Esophagus muscularis mucosa (tissue), 4 donors: Measurements from ENCODE around the gene EXOC3L4.

Experiments used
- CTCF ChIP-seq, 3 experiments: fragments of 200-600 bp in 2 of 3; fragments of 450-650 bp in 1 of 3; sonication (generic) in 2 of 3; IDR thresholded peaks; one replicate each; pipeline ENCODE4 v1.5.1; 2017 to 2019; ENCODE audit warnings: antibody characterized with exemption in 3 of 3, mild to moderate bottlenecking in 2 of 3, moderate library complexity in 1 of 3
- EP300 ChIP-seq: sonication (generic); formaldehyde crosslinking; IDR thresholded peaks from one replicate; pipeline ENCODE4 v1.6.1; 2017; ENCODE audit warnings: antibody characterized with exemption
- POLR2A ChIP-seq: fragments of 450-650 bp; IDR thresholded peaks from one replicate; pipeline ENCODE4 v1.6.1; 2017; ENCODE audit warnings: antibody characterized with exemption, moderate library complexity, mild to moderate bottlenecking, low read depth
- POLR2AphosphoS5 ChIP-seq, 2 donors: sonication (generic); formaldehyde crosslinking; IDR thresholded peaks; one replicate each; pipeline ENCODE4 v1.6.1; 2017; ENCODE audit warnings: antibody characterized with exemption in 2 of 2

DNA sequence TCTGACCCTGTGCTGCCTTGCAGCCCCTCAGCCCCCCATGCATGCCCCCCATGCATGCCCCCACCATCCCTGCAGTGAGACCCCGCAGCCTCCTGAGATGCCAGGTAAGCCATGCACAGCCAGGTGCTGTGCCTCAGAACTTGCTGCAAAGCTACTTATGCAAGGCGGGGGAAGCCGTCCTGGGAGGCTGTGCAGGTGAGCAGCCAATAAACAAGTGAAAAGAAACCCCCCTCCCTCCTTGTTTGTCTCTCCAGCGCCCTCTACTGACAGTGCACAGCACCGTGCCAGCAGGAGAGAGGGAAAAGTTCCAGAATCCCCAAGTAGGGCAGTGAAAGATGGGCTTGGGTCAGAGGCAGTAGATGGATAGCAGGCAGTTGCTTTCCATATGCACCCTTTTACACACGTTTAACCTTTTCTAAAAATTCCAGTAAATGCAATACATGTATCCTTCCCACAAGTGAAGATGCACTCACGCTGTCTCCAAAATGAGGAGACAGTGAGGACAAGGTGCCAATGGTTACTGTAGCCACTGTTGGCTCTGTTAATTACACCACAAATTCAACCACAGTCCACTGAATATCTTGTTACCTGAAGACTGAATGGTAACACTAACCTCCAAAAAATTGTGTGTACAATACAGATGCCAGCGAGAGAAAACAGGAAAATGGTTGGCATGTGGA is 46.7 kb downstream of the EXOC3L4 start:
- TF ChIP-seq POLR2A (no peak), CTCF (IDR thresholded peaks at IDR 0.05) (peak; percentile 33 to 61 (median 36)), POLR2AphosphoS5 (IDR thresholded peaks at IDR 0.05) (no peak), EP300 (no peak)
